NCI-H1092 (cell line): ENCODE results near the gene LHFPL2.
"Not testable (repeated sequence)": the region's sequence is repeated elsewhere in the genome, so short reads cannot be mapped to it uniquely, and the experiment has no call there.

Source experiments
- DNase-seq: peaks from one replicate; lab custom pipeline; 2025; lab: John Stamatoyannopoulos, UW

LHFPL2 gene

DNA sequence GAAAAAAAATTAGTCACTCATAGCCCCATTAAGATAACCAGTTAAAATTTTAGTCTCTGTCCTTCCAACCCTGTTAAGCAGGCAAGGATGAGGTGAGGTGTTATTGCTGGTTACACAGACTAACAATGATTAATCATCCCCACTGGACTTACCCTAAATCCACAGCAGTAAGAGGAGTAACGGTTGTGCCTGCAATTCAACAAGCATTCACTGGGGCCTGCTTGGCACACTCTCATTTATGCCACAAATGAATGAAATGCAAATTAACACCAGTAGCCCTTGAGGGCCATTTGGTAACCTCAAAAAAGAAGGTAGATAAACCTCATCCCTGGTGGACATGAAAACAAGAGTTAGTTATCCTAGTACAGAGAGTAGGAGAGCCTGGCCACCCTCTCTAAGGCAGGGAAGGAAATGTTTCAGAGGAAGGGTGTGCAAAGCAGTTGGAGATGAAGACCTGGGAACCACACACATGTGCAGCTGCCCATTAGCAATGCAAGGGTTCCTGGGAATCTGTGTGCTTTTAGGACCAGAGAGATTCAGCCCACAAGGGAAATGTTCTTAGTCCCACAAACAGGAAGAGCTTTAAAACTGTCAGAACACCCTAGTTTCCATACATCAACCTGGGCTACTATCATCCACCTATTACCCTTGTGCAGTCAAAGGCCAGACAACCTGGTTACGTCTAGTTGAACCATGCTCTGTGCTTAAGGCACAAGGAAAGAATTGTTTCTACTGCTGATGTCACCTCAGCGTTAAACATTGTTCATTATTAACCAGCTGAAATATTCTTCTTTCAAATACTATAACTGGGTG lies 7.7 kb downstream of the LHFPL2 start:
- DNase-seq = no peak

DNA sequence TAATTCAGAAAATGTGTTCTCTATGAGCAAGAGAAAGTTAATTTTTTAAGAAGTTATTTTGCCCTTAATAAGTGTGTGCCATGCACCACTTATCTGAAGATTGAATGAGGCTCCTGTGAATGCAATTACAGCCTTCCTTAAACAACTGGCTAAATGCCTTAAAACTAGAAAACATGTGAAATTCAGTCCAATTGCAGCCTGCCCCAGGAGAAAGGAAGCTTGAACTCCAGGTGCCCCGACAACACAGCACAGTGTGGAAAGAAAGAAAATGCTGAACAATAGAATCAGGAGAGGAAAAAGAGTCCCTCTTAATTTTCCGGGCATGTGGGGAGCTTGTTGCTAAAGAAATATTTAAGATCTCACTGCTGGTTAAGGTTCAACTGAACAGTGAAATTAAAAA lies 8.8 kb downstream of the LHFPL2 start:
- DNase-seq = no peak

DNA sequence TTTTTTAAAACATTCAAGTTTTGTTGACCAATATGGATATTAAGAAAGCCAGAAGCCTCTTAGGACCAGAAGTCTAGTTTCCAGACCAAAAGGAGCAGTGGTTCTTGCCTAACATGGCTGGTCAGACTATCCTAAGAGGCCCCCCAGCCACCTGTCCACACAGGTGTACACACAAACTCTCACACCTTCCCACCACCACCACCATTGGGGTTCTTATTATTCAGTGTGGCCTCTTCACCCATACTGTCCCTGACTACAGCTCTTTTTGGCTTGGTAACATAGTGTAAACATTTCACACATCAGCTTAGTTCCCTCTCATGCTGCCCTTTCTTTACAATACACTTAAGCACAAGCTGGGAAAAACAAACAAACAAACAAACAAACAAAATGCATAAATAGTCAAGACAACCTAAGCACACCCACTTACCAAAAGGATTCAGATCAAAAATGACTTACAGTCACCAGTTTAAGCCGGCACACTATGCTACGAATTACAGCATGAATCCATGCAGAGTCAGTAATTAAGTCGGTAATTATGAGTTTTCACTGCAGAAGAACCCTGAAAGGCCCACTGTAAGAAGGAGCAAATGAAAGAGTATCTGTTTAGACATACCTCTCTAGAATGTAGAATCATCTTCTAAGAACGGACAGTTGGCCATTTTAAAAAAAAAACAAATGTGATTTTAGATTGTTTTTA lies 9.5 kb downstream of the LHFPL2 start:
- no peak for DNase-seq

GRCh38 chr5:78638423-78638822 lies 10.1 kb downstream of the LHFPL2 start:
- no peak for DNase-seq

DNA sequence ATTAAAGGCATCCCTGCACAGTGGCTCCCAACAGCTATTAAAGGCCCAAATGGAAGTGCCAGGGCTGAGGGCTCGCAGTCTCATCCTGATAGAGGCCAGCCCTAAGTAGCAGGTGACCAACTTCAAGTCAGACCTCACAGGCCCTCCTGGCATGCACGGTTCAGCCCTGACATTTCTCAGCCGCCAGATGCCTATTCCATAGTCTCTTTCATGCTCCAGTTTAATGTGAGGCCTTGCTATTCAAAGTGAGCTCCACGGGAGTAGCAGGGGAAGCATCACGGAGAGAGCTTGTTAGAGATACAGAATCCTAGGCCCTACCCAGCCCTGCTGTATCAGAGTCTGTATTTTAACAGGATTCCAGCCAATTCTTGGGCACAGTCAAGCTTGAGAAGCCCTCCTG lies 11.1 kb downstream of the LHFPL2 start:
- DNase-seq = no peak

GRCh38 chr5:78636682-78637081 lies 11.9 kb downstream of the LHFPL2 start:
- no peak for DNase-seq

- no peak for DNase-seq
Observed at GRCh38 chr5:78634634-78635033, 13.9 kb downstream of the LHFPL2 start.

- DNase-seq = no peak
Observed at GRCh38 chr5:78634229-78634628, 14.3 kb downstream of the LHFPL2 start.

- no peak for DNase-seq
Observed at GRCh38 chr5:78633700-78634099, 14.9 kb downstream of the LHFPL2 start.

GRCh38 chr5:78632467-78632866 lies 16.1 kb downstream of the LHFPL2 start:
- DNase-seq = no peak

GRCh38 chr5:78631931-78632330 lies 16.6 kb downstream of the LHFPL2 start:
- no peak for DNase-seq

GRCh38 chr5:78630047-78630446 lies 18.5 kb downstream of the LHFPL2 start:
- DNase-seq = no peak

DNA sequence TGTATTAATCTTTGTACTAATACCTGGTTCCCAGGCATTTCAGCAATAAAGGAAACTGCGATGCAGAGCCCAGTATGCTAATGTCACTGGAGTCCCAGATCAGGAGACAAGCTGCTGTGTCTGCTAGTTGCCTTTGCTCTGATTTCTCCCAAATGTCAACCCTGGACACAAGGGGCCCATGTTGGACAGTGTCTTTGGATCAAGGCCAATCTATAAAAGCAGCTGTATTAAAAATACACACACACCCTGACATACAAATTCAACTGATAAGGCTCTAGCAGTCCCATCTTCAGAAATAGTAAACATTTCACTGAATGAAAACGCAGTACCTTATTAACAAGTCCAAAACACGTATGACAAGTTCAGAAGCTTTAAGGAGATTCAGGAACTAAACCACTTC lies 18.9 kb downstream of the LHFPL2 start:
- DNase-seq = no peak

DNA sequence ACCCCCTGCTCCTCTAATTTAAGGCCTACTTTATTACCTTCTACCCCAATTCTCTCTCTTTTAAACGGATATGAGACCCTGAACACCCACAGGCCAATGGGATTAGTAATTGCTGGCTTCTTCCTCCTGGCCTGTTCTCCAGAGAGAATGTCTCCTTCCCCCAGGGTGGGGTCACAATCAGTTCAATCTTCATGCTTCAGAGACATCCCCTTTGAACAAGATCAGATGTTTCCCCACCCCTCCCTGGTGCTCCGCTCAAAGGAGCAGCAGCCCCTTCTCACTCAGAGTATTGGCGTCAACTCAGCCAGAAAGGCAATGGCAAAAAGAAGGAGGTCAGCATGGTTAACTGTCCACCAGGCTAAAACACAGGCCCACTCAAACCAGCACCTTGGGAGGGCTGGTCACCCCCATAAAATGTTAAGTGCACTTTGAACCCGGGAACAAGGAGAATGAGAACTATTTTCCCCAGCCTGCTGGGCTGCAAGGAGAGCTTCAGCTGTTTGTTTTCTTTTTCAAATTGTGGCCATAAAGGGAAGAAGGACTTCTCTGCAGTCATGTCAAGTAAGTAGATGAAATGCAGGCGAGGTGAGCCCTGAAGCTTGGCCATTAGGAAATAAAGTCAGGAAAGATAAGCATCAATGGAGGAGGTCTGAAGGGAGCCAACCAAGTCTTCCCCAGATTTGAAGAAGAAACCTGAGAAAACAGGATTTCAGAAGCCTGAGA lies 20.1 kb downstream of the LHFPL2 start:
- no peak for DNase-seq

DNA sequence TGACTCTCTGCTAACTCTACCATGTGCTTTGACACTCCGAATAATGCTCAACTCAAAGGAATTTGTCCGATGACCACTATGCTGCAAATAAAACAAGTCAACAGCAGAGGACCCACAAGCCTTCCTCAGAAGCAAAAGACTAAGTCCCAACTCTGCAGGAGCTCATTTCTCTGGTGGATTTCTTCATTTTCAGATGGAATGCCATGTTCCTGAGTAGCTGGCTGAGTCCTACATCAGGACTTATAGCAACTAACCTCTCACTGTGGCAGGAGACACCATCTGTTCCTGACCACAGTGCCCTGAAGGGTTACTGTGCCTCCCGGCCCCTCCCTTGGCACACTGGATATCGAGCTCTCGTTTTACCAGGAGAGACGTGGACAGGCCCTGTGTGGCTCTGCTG lies 20.8 kb downstream of the LHFPL2 start:
- no peak for DNase-seq

- DNase-seq = no peak
Observed at GRCh38 chr5:78627175-78627574, 21.4 kb downstream of the LHFPL2 start.

- no peak for DNase-seq
Observed at GRCh38 chr5:78626009-78626571, 22.5 kb downstream of the LHFPL2 start.

DNA sequence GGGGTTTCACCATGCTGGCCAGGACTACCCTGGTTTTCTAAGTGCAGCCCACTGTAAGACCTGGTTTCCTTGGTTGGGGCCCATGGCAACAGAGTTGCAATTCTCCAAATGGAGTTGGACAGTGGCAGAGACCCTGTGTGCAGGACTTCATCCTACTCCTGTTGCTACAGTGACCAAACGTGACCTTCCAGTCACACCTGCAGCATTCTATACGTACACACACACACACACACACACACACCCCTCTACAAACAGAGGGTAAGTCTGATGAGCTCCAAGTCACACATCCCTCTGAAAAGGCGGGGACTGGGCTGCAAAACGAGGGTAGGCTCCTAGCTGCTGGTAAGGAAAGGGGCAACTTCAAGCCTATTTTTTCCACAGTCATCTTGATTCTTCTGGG lies 23.6 kb downstream of the LHFPL2 start:
- no peak for DNase-seq

DNA sequence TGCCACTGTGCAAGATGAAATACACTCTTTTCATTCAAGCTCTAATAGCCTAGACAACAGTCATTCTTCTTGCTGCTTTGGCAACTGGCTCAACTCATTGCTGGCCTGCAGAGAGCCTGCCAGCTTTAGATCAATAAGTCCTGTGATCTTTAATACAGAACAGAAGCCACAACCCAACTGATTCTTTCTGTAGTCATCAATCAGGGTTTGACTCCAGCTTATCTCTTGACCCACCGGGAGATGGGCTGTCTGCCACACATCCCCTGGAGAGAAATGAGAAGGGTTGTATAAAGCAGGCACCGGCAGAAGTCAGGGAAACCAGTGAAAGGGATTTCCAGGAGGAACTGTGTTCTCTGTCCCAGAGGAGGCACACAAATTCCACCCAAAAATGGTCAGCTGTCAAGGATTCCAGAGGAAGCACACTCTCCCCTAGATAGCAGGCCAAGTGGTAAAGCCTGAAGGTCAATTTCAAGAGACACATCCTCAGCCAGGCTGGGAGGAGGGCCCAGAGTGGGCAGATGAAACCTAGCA lies 24.5 kb downstream of the LHFPL2 start:
- no peak for DNase-seq

GRCh38 chr5:78622302-78622971 lies 26.1 kb downstream of the LHFPL2 start:
- DNase-seq = no peak

GRCh38 chr5:78621291-78621738 lies 27.3 kb downstream of the LHFPL2 start:
- no peak for DNase-seq

GRCh38 chr5:78620119-78620518 lies 28.5 kb downstream of the LHFPL2 start:
- DNase-seq = not testable (repeated sequence)
